GM19099 (cell line): ENCODE data around the gene CLCN6.

Source experiments
- POLR2A ChIP-seq: IDR thresholded peaks from 3 replicates; pipeline ENCODE4 v1.6.1; 2011; ENCODE audit warnings: low read depth; ENCODE audit not compliant: insufficient read length; ENCODE audit errors: extremely low read depth

The CLCN6 gene

DNA sequence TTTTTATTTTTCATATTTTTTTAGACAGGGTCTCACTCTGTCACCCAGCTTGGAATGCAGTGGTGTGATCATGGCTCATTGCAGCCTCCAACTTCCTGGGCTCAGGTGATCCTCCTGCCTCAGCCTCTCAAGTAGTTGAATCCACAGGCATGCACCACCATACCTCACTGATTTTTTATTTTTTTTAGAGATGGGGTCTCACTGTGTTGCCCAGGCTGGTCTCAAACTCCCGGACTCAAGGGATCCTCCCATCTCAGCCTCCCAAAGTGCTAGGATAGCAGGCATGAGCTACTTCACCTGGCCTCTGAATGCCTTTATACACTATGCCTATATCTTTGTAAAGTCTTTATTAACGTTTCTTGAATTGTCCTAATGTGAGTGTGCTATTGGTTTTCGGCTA, 63.1 kb downstream of the CLCN6 start:
- no peak for TF ChIP-seq POLR2A

GRCh38 chr1:11869650-11870207, 63.7 kb downstream of the CLCN6 start:
- TF ChIP-seq POLR2A: no peak

DNA sequence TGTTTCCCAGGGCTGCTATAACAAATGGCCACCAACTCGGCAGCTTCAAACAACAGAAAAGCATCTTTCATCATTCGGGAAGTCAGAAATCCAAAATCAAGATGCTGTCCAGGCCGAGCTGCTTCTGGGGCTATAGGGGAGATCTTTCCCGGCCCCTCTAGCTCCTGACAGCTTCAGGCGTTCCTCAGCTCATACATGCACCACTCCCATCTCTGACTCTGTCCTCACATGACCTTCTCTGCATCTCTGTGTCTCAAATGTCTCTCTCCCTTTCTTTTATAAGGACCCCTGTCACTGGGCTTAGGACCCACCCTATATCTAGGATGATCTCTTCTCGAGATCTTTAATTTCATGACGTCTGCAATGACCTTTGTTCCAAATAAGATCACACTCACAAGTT, 66.6 kb downstream of the CLCN6 start:
- TF ChIP-seq POLR2A: no peak

- no peak for TF ChIP-seq POLR2A
Measured at GRCh38 chr1:11873395-11874257, 67.6 kb downstream of the CLCN6 start.

GRCh38 chr1:11874258-11874562, 68.2 kb downstream of the CLCN6 start:
- TF ChIP-seq POLR2A: no peak

DNA sequence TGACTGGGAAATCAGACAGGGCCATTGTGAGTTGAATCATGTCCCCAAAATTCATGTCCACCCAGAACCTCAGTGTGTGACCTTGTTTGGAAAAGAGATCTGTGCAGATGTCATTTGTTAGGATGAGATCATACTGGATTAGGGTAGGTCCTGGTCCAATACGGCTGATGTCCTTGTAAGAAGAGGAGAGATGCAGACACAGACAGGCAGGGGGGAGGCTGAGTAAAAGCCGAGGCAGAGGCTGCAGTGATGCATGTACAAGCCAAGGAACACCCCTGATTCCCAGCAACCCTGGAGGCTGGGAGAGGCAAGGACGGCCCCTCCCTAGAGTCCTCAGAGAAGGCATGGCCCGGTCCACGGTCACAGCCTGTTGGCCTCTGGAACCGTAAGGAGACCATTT, 68.6 kb downstream of the CLCN6 start:
- TF ChIP-seq POLR2A: no peak

GRCh38 chr1:11875094-11875493, 69.1 kb downstream of the CLCN6 start:
- no peak for TF ChIP-seq POLR2A

DNA sequence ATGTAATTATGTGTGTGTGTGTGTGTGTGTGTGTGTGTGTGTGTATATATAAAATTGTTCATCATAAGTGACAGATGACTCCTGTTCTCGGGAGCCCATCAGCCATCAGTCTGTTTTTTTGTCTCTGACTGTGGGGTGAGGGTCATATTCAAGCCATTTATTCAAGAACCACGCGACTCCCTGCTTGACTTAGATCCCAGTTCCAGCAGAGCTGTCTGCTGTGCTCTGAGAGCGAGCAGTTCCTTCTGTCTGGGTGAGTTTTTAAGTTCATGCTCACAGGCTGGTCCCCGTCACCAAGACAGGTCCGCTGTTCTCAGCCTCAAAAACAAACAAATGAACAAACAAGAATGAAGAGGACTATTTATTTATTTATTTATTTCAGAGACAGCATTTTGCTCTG, 71.1 kb downstream of the CLCN6 start:
- no peak for TF ChIP-seq POLR2A

DNA sequence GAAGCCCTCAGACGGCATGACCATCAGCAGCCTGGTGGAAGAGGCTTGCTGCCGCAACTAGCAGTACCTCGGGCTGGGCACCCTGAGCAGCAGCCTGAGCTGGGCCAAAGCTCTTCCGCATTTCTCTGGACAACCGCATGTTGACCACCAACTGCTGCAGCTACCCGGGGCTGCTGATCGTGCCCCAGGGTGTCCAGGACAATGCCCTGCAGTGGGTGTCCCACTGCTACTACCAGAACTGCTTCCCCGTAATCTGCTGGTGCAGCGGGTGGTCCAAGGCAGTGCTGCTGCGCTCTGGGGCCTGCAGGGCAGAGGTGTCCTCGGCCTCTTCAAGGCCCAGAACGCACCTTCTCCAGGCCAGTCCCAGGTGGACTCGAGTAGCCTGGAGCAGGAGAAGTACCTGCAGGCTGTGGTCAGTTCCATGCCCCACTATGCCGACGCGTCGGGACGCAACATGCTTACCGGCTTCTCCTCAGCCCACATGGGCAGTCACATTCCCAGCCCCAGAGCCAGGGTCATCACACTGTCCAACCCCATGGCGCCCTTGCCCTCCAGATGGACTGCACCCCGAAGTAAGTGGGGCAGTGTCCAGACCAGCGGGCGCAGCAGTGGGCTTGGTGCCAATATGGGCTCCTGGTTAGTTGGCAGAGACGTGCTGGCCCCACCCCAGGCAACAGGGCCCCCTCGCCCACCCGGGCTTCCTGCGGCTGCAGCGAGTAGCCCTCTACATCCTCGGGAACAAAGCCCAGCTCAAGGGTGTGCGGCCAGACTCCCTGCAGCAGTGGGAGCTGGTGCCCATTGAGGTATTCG, 72.3 kb downstream of the CLCN6 start:
- TF ChIP-seq POLR2A: no peak

DNA sequence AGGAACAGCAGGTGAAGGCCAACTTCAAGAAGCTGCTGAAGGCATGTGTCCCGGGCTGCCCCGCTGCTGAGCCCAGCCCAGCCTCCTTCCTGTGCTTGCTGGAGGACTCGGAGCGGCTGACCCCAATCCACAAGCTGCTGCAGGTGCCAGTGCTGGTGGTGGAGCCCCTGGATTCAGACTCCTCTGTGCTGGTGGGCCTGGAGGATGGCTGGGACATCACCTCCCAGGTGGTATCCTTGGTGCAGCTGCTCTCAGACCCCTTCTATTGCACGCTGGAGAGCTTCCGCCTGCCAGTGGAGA, 72.8 kb downstream of the CLCN6 start:
- TF ChIP-seq POLR2A: no peak

GRCh38 chr1:11879311-11880180, 73.6 kb downstream of the CLCN6 start:
- no peak for TF ChIP-seq POLR2A

- TF ChIP-seq POLR2A: no peak
Measured at GRCh38 chr1:11880181-11880575, 74.2 kb downstream of the CLCN6 start.

GRCh38 chr1:11880911-11881748, 75.1 kb downstream of the CLCN6 start:
- no peak for TF ChIP-seq POLR2A

- TF ChIP-seq POLR2A: no peak
Measured at GRCh38 chr1:11881749-11882441, 75.9 kb downstream of the CLCN6 start.
